NCI-H1417 (cell line): ENCODE data around the gene PTGIS.

Source experiments
- DNase-seq, 3 experiments: peaks; one replicate each; lab custom pipeline; 2025; lab: John Stamatoyannopoulos, UW

Gene PTGIS

GRCh38 chr20:49595811-49596561 is 28.0 kb upstream of the PTGIS start:
- no peak for DNase-seq

GRCh38 chr20:49595346-49595745 is 27.4 kb upstream of the PTGIS start:
- DNase-seq = no peak

GRCh38 chr20:49594931-49595315 is 27.0 kb upstream of the PTGIS start:
- no peak for DNase-seq

GRCh38 chr20:49594143-49594930 is 26.4 kb upstream of the PTGIS start:
- DNase-seq = peak in 1 of 3 experiments; percentile 41

- DNase-seq = no peak
These were observed 25.7 kb upstream of the PTGIS start for GRCh38 chr20:49593466-49594142.

- DNase-seq = no peak
These were observed 24.2 kb upstream of the PTGIS start for GRCh38 chr20:49592120-49592519.

GRCh38 chr20:49591217-49591865 is 23.4 kb upstream of the PTGIS start:
- no peak for DNase-seq

- DNase-seq = no peak
These were observed 22.5 kb upstream of the PTGIS start for GRCh38 chr20:49590163-49591017.

GRCh38 chr20:49589747-49590146 is 21.8 kb upstream of the PTGIS start:
- no peak for DNase-seq

- no peak for DNase-seq
These were observed 19.2 kb upstream of the PTGIS start for GRCh38 chr20:49587111-49587570.

- no peak for DNase-seq
These were observed 17.8 kb upstream of the PTGIS start for GRCh38 chr20:49585585-49586245.

- no peak for DNase-seq
These were observed 16.8 kb upstream of the PTGIS start for GRCh38 chr20:49584418-49585382.

- DNase-seq = peak in 1 of 3 experiments; percentile 40
These were observed 15.9 kb upstream of the PTGIS start for GRCh38 chr20:49583669-49584417.

- no peak for DNase-seq
These were observed 15.4 kb upstream of the PTGIS start for GRCh38 chr20:49583343-49583668.

GRCh38 chr20:49582413-49583334 is 14.7 kb upstream of the PTGIS start:
- DNase-seq = no peak

- no peak for DNase-seq
These were observed 13.5 kb upstream of the PTGIS start for GRCh38 chr20:49581482-49581881.

- no peak for DNase-seq
These were observed 12.9 kb upstream of the PTGIS start for GRCh38 chr20:49580813-49581174.
